Epithelial cell of proximal tubule (primary cell): Measurements from ENCODE around the gene FGG. TPM values are rescaled to one million over a fixed set of nuclear protein-coding genes. Genes with fewer than 3 reads are reported as not detected.

Experiments
- DNase-seq: peaks from one replicate; pipeline ENCODE4 v3.0.0-alpha.2; 2011; ENCODE audit warnings: low read depth
- H3K4me3 ChIP-seq: 2 replicates; pipeline ENCODE4 v1.5.1; 2011; ENCODE audit warnings: low read depth, mild to moderate bottlenecking, low read length
- CTCF ChIP-seq: conservative IDR thresholded peaks from 2 replicates; pipeline ENCODE4 v1.5.1; 2012; ENCODE audit warnings: low read depth, mild to moderate bottlenecking, low read length
- total RNA-seq: library from RNA; depleted of rRNA; stranded (reverse); fragments of >200 nt; gene quantifications from 2 replicates; pipeline ENCODE4 v1.2.3, GENCODE V29; 2015

Gene FGG
- total RNA-seq, 1 donor from 2014 or later = 0.23 TPM

GRCh38 chr4:154634058-154634457 lies 21.6 kb upstream of the FGG start:
- TF ChIP-seq CTCF = no peak
- no peak overlapping the region for H3K4me3 ChIP-seq
- DNase-seq = no peak

- no peak for DNase-seq
- no peak for TF ChIP-seq CTCF
- H3K4me3 ChIP-seq = no peak overlapping the region
Measured at GRCh38 chr4:154631828-154632227, 19.4 kb upstream of the FGG start.

GRCh38 chr4:154630324-154630723 lies 17.9 kb upstream of the FGG start:
- no peak for DNase-seq
- no peak for TF ChIP-seq CTCF
- no peak overlapping the region for H3K4me3 ChIP-seq

- no peak for DNase-seq
- peak; percentile 62 for TF ChIP-seq CTCF
- peak overlapping the region; percentile 65 for H3K4me3 ChIP-seq
Measured at GRCh38 chr4:154626793-154627484, 14.5 kb upstream of the FGG start.

- DNase-seq = no peak
- TF ChIP-seq CTCF = no peak
- peak overlapping the region; percentile 65 for H3K4me3 ChIP-seq
Measured at GRCh38 chr4:154625971-154626370, 13.5 kb upstream of the FGG start.

- H3K4me3 ChIP-seq = no peak overlapping the region
- no peak for DNase-seq
- no peak for TF ChIP-seq CTCF
Measured at GRCh38 chr4:154623995-154624394, 11.5 kb upstream of the FGG start.

GRCh38 chr4:154623436-154623835 lies 11.0 kb upstream of the FGG start:
- DNase-seq = no peak
- TF ChIP-seq CTCF = no peak
- no peak overlapping the region for H3K4me3 ChIP-seq
